ENCODE measurements around the gene GHR.
"Not testable (repeated sequence)": the region's sequence is repeated elsewhere in the genome, so short reads cannot be mapped to it uniquely, and the experiment has no call there.

The GHR gene

DNA sequence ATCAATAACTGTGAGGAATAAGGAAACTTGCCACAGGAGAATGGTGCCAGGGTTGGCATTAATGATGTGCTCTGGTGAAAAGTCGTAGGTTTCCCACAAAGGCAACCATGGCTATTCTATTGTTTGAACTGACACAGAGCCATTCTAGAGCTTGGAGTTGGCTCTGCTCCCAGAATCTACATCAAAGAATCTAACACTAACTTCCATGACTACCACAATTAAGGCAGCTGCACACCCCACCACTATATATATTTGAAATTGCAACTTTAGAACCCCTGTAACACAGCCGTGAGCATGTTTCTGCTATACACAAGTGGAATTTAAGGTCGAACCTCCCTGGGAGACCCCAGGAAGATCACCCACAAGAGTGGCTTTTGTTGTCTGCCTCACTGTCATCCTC, 243.6 kb downstream of the GHR start:
- no peak overlapping the region for H3K27ac ChIP-seq (ENCODE audit: low read depth in 2 of 2, low read length in 2 of 2)
- no peaks in the 10 kb centered on the region for H3K4me1 ChIP-seq (ENCODE audit: control insufficient read depth in 2 of 2, insufficient read depth in 2 of 2, low read length in 2 of 2)
- H3K9ac ChIP-seq (ENCODE audit: low read depth in 1 of 2, low read length in 2 of 2), result no peak overlapping the region
- H3K9me3 ChIP-seq (ENCODE audit: control insufficient read depth in 2 of 2, low read length in 2 of 2), result no peaks in the 10 kb centered on the region
- no peak overlapping the region for H3K4me3 ChIP-seq (ENCODE audit: low read length in 2 of 2)
- H3K36me3 ChIP-seq (ENCODE audit: control insufficient read depth in 2 of 2, insufficient read depth in 2 of 2, low read length in 2 of 2), result no peaks in the 10 kb centered on the region
- no peaks in the 10 kb centered on the region for H3K27me3 ChIP-seq (ENCODE audit: control insufficient read depth in 2 of 2, insufficient read depth in 2 of 2, low read length in 2 of 2)

DNA sequence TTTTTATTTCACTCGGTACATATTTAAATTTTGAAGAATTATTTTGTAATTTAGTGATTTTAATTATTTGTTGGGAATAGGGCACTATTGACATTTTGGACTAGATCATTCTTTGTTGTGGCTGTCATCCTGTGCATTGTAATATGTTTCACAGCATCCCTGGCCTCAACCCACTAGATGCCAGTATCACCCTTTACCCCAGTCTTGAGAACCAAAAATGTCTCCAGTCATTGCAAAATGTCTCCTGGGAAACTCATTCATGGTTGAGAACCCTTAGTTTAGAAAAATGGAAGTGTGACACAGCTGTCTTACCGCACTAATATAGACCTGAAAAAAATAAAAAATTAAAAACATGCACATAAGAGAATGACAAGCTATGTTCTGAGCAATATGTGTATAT, 245.0 kb downstream of the GHR start:
- Histone ChIP-seq H3K4me1 (ENCODE audit: control insufficient read depth in 2 of 2, insufficient read depth in 2 of 2, low read length in 2 of 2) (no peaks in the 10 kb centered on the region), H3K4me3 (ENCODE audit: low read length in 2 of 2) (no peak overlapping the region), H3K27me3 (ENCODE audit: control insufficient read depth in 2 of 2, insufficient read depth in 2 of 2, low read length in 2 of 2) (no peaks in the 10 kb centered on the region), H3K9me3 (ENCODE audit: control insufficient read depth in 2 of 2, low read length in 2 of 2) (no peaks in the 10 kb centered on the region), H3K27ac (ENCODE audit: low read depth in 2 of 2, low read length in 2 of 2) (no peak overlapping the region), H3K36me3 (ENCODE audit: control insufficient read depth in 2 of 2, insufficient read depth in 2 of 2, low read length in 2 of 2) (no peaks in the 10 kb centered on the region), H3K9ac (ENCODE audit: low read depth in 1 of 2, low read length in 2 of 2) (no peak overlapping the region)

DNA sequence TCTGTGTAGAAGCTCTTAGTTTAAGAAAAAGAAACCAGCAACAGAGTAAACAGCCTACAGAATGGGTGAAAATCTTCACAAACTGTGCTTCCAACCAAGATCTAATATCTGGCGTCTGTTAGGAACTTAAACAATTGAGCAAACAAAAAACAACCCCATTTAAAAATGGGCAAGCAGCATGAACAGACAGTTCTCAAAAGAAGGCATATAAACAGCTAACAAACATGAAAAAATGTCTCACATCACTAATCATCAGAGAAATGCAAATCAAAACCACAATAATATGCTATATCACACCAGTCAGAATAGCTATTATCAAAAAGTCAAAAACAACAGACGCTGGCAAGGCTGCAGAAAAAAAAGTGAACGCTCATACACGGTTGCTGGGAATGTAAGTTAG, 249.7 kb downstream of the GHR start:
- Histone ChIP-seq H3K9me3 (ENCODE audit: control insufficient read depth in 2 of 2, low read length in 2 of 2) (no peaks in the 10 kb centered on the region), H3K4me3 (ENCODE audit: low read length in 2 of 2) (no peak overlapping the region), H3K27ac (ENCODE audit: low read depth in 2 of 2, low read length in 2 of 2) (no peak overlapping the region), H3K9ac (ENCODE audit: low read depth in 1 of 2, low read length in 2 of 2) (no peak overlapping the region), H3K27me3 (ENCODE audit: control insufficient read depth in 2 of 2, insufficient read depth in 2 of 2, low read length in 2 of 2) (no peaks in the 10 kb centered on the region), H3K4me1 (ENCODE audit: control insufficient read depth in 2 of 2, insufficient read depth in 2 of 2, low read length in 2 of 2) (no peaks in the 10 kb centered on the region), H3K36me3 (ENCODE audit: control insufficient read depth in 2 of 2, insufficient read depth in 2 of 2, low read length in 2 of 2) (no peaks in the 10 kb centered on the region)

DNA sequence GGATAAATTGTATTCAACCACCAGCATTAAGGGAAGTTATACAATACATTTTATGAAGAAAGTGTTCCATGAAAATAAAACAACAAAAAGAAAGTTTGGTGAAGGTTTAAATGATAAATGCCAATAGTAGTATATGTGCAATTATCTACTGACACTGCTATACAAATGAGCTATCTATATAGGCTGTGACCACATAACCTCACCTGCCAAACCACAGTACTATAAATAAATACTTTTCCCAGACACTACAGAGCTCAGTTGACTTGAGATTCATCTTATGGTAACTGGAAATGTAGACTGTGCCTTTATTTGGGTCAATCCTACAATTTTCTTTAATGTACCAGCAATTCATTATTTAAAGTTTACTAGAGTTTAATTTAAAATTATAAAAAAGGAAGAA, 252.4 kb downstream of the GHR start:
- no peaks in the 10 kb centered on the region for H3K36me3 ChIP-seq (ENCODE audit: control insufficient read depth in 2 of 2, insufficient read depth in 2 of 2, low read length in 2 of 2)

DNA sequence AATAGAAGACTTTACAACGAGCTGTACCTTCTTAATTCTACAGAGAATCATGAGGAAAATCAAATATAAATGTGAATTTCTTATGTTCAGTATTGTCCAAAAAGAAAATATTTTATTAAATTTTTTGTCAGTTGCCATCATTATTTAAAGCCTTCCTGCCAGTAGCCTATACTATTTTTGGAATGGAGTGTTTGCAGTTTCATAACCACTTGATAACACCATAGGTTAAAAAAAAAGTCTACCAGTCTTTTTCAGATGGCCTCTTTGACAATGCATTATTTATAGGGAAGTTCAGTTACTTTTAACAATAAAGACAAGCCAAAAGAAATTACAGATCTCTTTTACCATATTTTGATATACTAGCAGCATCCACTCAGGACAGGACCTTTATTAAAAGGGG, 253.1 kb downstream of the GHR start:
- no peak overlapping the region for H3K4me3 ChIP-seq (ENCODE audit: low read length in 2 of 2)
- no peaks in the 10 kb centered on the region for H3K4me1 ChIP-seq (ENCODE audit: control insufficient read depth in 2 of 2, insufficient read depth in 2 of 2, low read length in 2 of 2)
- H3K27ac ChIP-seq (ENCODE audit: low read depth in 2 of 2, low read length in 2 of 2), result no peak overlapping the region
- no peak overlapping the region for H3K9ac ChIP-seq (ENCODE audit: low read depth in 1 of 2, low read length in 2 of 2)
- H3K36me3 ChIP-seq (ENCODE audit: control insufficient read depth in 2 of 2, insufficient read depth in 2 of 2, low read length in 2 of 2), result no peaks in the 10 kb centered on the region
- H3K27me3 ChIP-seq (ENCODE audit: control insufficient read depth in 2 of 2, insufficient read depth in 2 of 2, low read length in 2 of 2), result no peaks in the 10 kb centered on the region
- no peaks in the 10 kb centered on the region for H3K9me3 ChIP-seq (ENCODE audit: control insufficient read depth in 2 of 2, low read length in 2 of 2)

More for the DNA sequence above, 252.4 kb downstream of the GHR start:
- no peaks in the 10 kb centered on the region for H3K27me3 ChIP-seq (ENCODE audit: control insufficient read depth in 2 of 2, insufficient read depth in 2 of 2, low read length in 2 of 2)
- no peak overlapping the region for H3K9ac ChIP-seq (ENCODE audit: low read depth in 1 of 2, low read length in 2 of 2)
- no peak overlapping the region for H3K4me3 ChIP-seq (ENCODE audit: low read length in 2 of 2)
- H3K9me3 ChIP-seq (ENCODE audit: control insufficient read depth in 2 of 2, low read length in 2 of 2), result no peaks in the 10 kb centered on the region
- H3K27ac ChIP-seq (ENCODE audit: low read depth in 2 of 2, low read length in 2 of 2), result no peak overlapping the region
- H3K4me1 ChIP-seq (ENCODE audit: control insufficient read depth in 2 of 2, insufficient read depth in 2 of 2, low read length in 2 of 2), result no peaks in the 10 kb centered on the region

DNA sequence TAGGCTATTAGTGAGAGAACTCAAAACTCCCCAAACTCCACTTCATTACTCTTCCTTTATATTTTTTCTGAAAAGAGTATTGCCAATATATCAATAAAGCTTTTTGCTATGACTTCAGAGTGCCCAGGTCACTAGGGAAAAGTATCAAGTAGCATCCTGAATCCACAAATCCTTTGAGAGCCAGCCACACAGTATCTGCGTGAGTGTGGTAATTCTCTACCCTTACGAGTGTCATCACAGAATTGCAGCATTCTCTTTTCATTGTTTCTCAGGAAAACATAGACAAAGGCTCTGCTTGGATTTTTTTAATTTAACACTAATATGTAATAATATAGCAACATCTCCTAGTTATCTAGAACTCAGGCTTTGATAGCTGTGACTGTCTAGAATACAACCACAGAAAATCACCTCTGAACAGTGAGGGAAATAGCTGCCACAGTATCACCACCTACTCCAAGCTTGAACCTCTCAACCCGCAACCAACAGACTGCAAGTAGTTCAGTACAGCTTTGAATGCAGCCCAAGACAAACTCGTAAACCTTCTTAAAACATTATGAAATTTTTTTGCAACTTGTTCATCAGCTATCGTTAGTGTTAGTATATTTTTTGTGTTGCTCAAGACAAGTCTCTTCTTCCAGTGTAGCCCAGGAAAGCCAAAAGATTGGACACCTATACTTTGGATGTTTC, 254.1 kb downstream of the GHR start:
- H3K9me3 ChIP-seq (ENCODE audit: control insufficient read depth in 2 of 2, low read length in 2 of 2), result no peaks in the 10 kb centered on the region
- H3K36me3 ChIP-seq (ENCODE audit: control insufficient read depth in 2 of 2, insufficient read depth in 2 of 2, low read length in 2 of 2), result no peaks in the 10 kb centered on the region
- H3K27me3 ChIP-seq (ENCODE audit: control insufficient read depth in 2 of 2, insufficient read depth in 2 of 2, low read length in 2 of 2), result no peaks in the 10 kb centered on the region
- H3K27ac ChIP-seq (ENCODE audit: low read depth in 2 of 2, low read length in 2 of 2), result no peak overlapping the region
- no peak overlapping the region for H3K4me3 ChIP-seq (ENCODE audit: low read length in 2 of 2)
- no peaks in the 10 kb centered on the region for H3K4me1 ChIP-seq (ENCODE audit: control insufficient read depth in 2 of 2, insufficient read depth in 2 of 2, low read length in 2 of 2)
- H3K9ac ChIP-seq (ENCODE audit: low read depth in 1 of 2, low read length in 2 of 2), result no peak overlapping the region

DNA sequence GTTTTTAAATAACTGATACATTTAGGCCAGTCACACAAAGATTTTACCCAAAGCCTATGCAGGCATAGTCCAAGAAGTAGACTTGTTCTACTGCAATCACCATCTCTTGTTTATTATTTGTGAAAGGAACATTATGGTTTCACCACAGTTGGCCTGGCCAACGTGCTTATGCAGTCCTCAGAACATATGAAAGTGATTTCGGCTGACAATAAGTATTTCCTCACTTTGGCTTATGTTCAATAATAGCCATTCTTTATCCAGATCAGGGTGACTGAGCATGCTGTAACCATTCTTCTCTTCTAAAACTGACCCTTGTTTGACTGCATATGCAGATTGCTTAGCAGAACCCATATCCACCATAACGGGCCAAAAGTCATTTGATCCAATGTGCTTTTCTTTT, 256.8 kb downstream of the GHR start:
- H3K27ac ChIP-seq (ENCODE audit: low read depth in 2 of 2, low read length in 2 of 2), result no peak overlapping the region
- no peak overlapping the region for H3K4me3 ChIP-seq (ENCODE audit: low read length in 2 of 2)
- H3K9ac ChIP-seq (ENCODE audit: low read depth in 1 of 2, low read length in 2 of 2), result no peak overlapping the region
- no peaks in the 10 kb centered on the region for H3K27me3 ChIP-seq (ENCODE audit: control insufficient read depth in 2 of 2, insufficient read depth in 2 of 2, low read length in 2 of 2)
- no peaks in the 10 kb centered on the region for H3K4me1 ChIP-seq (ENCODE audit: control insufficient read depth in 2 of 2, insufficient read depth in 2 of 2, low read length in 2 of 2)
- no peaks in the 10 kb centered on the region for H3K36me3 ChIP-seq (ENCODE audit: control insufficient read depth in 2 of 2, insufficient read depth in 2 of 2, low read length in 2 of 2)
- H3K9me3 ChIP-seq (ENCODE audit: control insufficient read depth in 2 of 2, low read length in 2 of 2), result no peaks in the 10 kb centered on the region

DNA sequence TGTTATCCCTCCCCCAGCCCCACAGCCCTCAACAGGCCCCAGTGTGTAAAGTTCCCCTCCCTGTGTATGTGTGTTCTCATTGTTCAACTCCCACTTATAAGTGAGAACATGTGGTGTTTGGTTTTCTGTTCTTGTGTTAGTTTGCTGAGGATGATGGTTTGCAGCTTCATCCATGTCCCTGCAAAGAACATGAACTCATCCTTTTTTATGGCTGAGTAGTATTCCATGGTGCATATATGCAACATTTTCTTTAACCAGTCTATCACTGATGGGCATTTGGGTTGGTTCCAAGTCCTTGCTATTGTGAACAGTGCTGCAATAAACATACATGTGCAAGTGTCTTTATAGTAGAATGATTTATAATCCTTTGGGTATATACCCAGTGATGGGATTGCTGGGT, 261.8 kb downstream of the GHR start:
- not testable (repeated sequence) for H3K4me3 ChIP-seq (ENCODE audit: low read length in 2 of 2); H3K36me3 ChIP-seq (ENCODE audit: control insufficient read depth in 2 of 2, insufficient read depth in 2 of 2, low read length in 2 of 2); H3K27me3 ChIP-seq (ENCODE audit: control insufficient read depth in 2 of 2, insufficient read depth in 2 of 2, low read length in 2 of 2); H3K27ac ChIP-seq (ENCODE audit: low read depth in 2 of 2, low read length in 2 of 2); H3K9ac ChIP-seq (ENCODE audit: low read depth in 1 of 2, low read length in 2 of 2); H3K9me3 ChIP-seq (ENCODE audit: control insufficient read depth in 2 of 2, low read length in 2 of 2); H3K4me1 ChIP-seq (ENCODE audit: control insufficient read depth in 2 of 2, insufficient read depth in 2 of 2, low read length in 2 of 2)

DNA sequence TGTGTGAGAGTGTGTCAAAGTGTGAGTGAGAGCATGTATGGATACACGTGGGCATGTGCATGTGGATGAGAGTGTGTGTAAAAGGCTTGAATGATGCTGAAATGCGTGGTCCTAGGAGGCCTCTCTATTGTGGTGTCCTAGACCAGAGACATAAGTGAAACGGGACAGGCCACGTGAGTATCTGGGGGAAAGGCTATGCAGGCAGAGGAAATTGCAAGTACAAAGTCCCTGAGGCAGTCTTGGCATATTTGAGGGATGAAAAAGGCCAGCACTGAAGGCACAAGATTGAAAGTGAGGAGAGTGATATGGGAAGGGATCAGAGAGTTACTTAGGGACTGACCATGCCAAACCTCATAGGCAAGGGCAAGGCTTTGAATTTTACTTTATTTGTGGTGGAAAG, 266.2 kb downstream of the GHR start:
- Histone ChIP-seq H3K27ac (ENCODE audit: low read depth in 2 of 2, low read length in 2 of 2) (no peak overlapping the region), H3K27me3 (ENCODE audit: control insufficient read depth in 2 of 2, insufficient read depth in 2 of 2, low read length in 2 of 2) (no peaks in the 10 kb centered on the region), H3K4me3 (ENCODE audit: low read length in 2 of 2) (no peak overlapping the region), H3K9me3 (ENCODE audit: control insufficient read depth in 2 of 2, low read length in 2 of 2) (no peaks in the 10 kb centered on the region), H3K9ac (ENCODE audit: low read depth in 1 of 2, low read length in 2 of 2) (no peak overlapping the region), H3K4me1 (ENCODE audit: control insufficient read depth in 2 of 2, insufficient read depth in 2 of 2, low read length in 2 of 2) (no peaks in the 10 kb centered on the region), H3K36me3 (ENCODE audit: control insufficient read depth in 2 of 2, insufficient read depth in 2 of 2, low read length in 2 of 2) (no peaks in the 10 kb centered on the region)

DNA sequence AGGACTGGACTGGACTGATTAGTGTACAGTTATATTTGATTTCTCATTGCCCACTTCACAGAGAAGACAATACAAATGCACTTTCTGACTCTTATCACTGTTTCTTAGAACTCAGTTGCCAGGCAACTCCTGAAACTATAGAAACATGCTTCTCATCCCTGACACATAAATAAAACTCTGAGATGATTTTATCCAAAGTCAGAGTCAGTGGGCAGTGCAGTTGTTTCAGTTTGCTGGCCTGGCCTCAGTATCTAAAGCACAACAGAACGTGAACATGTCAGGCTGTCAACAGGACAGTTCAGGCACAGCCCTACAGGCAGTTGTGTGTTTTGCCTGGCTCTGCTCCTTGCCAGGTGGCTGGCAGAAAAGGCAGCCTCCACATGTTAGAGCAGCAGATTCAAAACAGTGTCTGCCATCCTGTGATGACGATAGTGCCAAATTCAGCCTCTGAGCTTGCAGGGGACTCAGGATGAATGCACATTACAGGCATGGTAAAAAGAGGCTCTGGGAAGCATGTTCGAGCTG, 268.2 kb downstream of the GHR start:
- Histone ChIP-seq H3K9ac (ENCODE audit: low read depth in 1 of 2, low read length in 2 of 2) (no peak overlapping the region), H3K9me3 (ENCODE audit: control insufficient read depth in 2 of 2, low read length in 2 of 2) (no peaks in the 10 kb centered on the region), H3K27ac (ENCODE audit: low read depth in 2 of 2, low read length in 2 of 2) (no peak overlapping the region), H3K36me3 (ENCODE audit: control insufficient read depth in 2 of 2, insufficient read depth in 2 of 2, low read length in 2 of 2) (no peaks in the 10 kb centered on the region), H3K27me3 (ENCODE audit: control insufficient read depth in 2 of 2, insufficient read depth in 2 of 2, low read length in 2 of 2) (no peaks in the 10 kb centered on the region), H3K4me1 (ENCODE audit: control insufficient read depth in 2 of 2, insufficient read depth in 2 of 2, low read length in 2 of 2) (no peaks in the 10 kb centered on the region), H3K4me3 (ENCODE audit: low read length in 2 of 2) (no peak overlapping the region)

Data from mucosa of rectum (tissue), 2 donors.